IMR-90 (cell line): Measurements from ENCODE around the gene CAPN5. TPM values are rescaled to one million over a fixed set of nuclear protein-coding genes. Genes with fewer than 3 reads are reported as not detected.

Experiments
- ATAC-seq: fragments of 200-7000 bp; cut with Tn5 transposase; 2 replicates; pipeline ENCODE4 v1.9.1; 2020; ENCODE audit warnings: low read depth, mild to moderate bottlenecking, moderate library complexity
- BruUV-seq: library from RNA; stranded (reverse); fragments of 400-500 nt; replicated peaks from 2 replicates; lab custom pipeline; 2021; lab: Mats Ljungman, UMichigan
- CTCF ChIA-PET: fragments of 300-600 bp; formaldehyde crosslinking; extraction: SDS; loops from one replicate; lab custom pipeline; 2021; ENCODE audit warnings: antibody characterized with exemption; lab: Yijun Ruan, JAX
- POLR2A ChIA-PET: fragments of 300-600 bp; sonication (Branson Sonifier 250); formaldehyde crosslinking; loops from one replicate; lab custom pipeline; 2022; ENCODE audit warnings: antibody characterized with exemption; ENCODE audit not compliant: unreplicated experiment; lab: Charles Lee
- DNase-seq: peaks from one replicate; pipeline ENCODE4 v3.0.0; 2013
- H2AFZ ChIP-seq: replicated peaks from 2 replicates; pipeline ENCODE3; 2013; ENCODE audit warnings: low read length, mild to moderate bottlenecking; ENCODE audit not compliant: poor library complexity
- H2AK5ac ChIP-seq: 2 replicates; pipeline ENCODE4 v1.6.1; 2013; ENCODE audit warnings: low read depth, low read length, inconsistent platforms
- H2AK9ac ChIP-seq: replicated peaks from 2 replicates; pipeline ENCODE3; 2013; ENCODE audit warnings: mild to moderate bottlenecking, low read depth, low read length, moderate library complexity; ENCODE audit not compliant: poor library complexity
- H2BK120ac ChIP-seq: 2 replicates; pipeline ENCODE4 v1.6.1; 2013; ENCODE audit warnings: low read depth, low read length, inconsistent platforms
- H2BK15ac ChIP-seq: 3 replicates; pipeline ENCODE4 v1.6.1; 2013; ENCODE audit warnings: low read depth, low read length, inconsistent platforms
- H2BK20ac ChIP-seq: 2 replicates; pipeline ENCODE4 v1.6.1; 2013; ENCODE audit warnings: low read depth, mild to moderate bottlenecking, inconsistent platforms, low read length, moderate library complexity
- H2BK5ac ChIP-seq: 2 replicates; pipeline ENCODE4 v1.6.1; 2013; ENCODE audit warnings: mild to moderate bottlenecking, low read depth, low read length, inconsistent platforms; ENCODE audit not compliant: poor library complexity, severe bottlenecking
- H3K14ac ChIP-seq: replicated peaks from 2 replicates; pipeline ENCODE4 v1.6.1; 2013; ENCODE audit warnings: low read depth, low read length, inconsistent platforms
- H3K18ac ChIP-seq: 2 replicates; pipeline ENCODE4 v1.6.1; 2013; ENCODE audit warnings: low read depth, low read length, control low read depth
- H3K23ac ChIP-seq: 2 replicates; pipeline ENCODE4 v1.6.1; 2013; ENCODE audit warnings: low read depth, low read length, inconsistent platforms
- H3K27ac ChIP-seq: 2 replicates; pipeline ENCODE4 v1.5.1; 2013; ENCODE audit warnings: mild to moderate bottlenecking, control low read depth, low read length; ENCODE audit not compliant: insufficient read depth
- H3K27me3 ChIP-seq: 2 replicates; pipeline ENCODE4 v1.6.1; 2013; ENCODE audit warnings: low read length; ENCODE audit not compliant: control insufficient read depth, insufficient read depth
- H3K36me3 ChIP-seq: 2 replicates; pipeline ENCODE4 v1.6.1; 2013; ENCODE audit warnings: low read length, mixed read lengths; ENCODE audit not compliant: control insufficient read depth, insufficient read depth
- H3K4ac ChIP-seq: 2 replicates; pipeline ENCODE4 v1.6.1; 2013; ENCODE audit warnings: low read depth, low read length, inconsistent platforms
- H3K4me1 ChIP-seq: 2 replicates; pipeline ENCODE4 v1.6.1; 2013; ENCODE audit warnings: low read length, mixed read lengths; ENCODE audit not compliant: control insufficient read depth, insufficient read depth
- H3K4me2 ChIP-seq: 2 replicates; pipeline ENCODE4 v1.6.1; 2013; ENCODE audit warnings: low read depth, mild to moderate bottlenecking, control low read depth, low read length, moderate library complexity
- H3K4me3 ChIP-seq: 2 replicates; pipeline ENCODE4 v1.5.1; 2013; ENCODE audit warnings: low read depth, mild to moderate bottlenecking, control low read depth, low read length, moderate library complexity; ENCODE audit not compliant: insufficient read depth
- H3K56ac ChIP-seq: 2 replicates; pipeline ENCODE4 v1.6.1; 2013; ENCODE audit warnings: low read length, inconsistent platforms; ENCODE audit not compliant: insufficient read depth; ENCODE audit errors: extremely low read depth
- H3K79me1 ChIP-seq, 2 experiments: 2 replicates each; pipeline ENCODE4 v1.6.1; 2013; ENCODE audit warnings: low read length in 2 of 2, inconsistent platforms in 1 of 2, low read depth in 1 of 2
- H3K9ac ChIP-seq: 2 replicates; pipeline ENCODE4 v1.6.1; 2013; ENCODE audit warnings: low read depth, low read length, control low read depth
- H3K9me1 ChIP-seq: 2 replicates; pipeline ENCODE4 v1.6.1; 2013; ENCODE audit warnings: low read length, inconsistent platforms; ENCODE audit not compliant: insufficient read depth
- H3K9me3 ChIP-seq: 2 replicates; pipeline ENCODE4 v1.6.1; 2013; ENCODE audit warnings: low read length; ENCODE audit not compliant: control insufficient read depth, insufficient read depth
- H4K20me1 ChIP-seq: 2 replicates; pipeline ENCODE4 v1.6.1; 2013; ENCODE audit warnings: low read length, inconsistent platforms; ENCODE audit not compliant: insufficient read depth
- H4K5ac ChIP-seq: 2 replicates; pipeline ENCODE4 v1.6.1; 2013; ENCODE audit warnings: mild to moderate bottlenecking, low read depth, low read length, control low read depth
- H4K8ac ChIP-seq, 2 experiments: 2 replicates each; pipeline ENCODE4 v1.6.1; 2013; ENCODE audit warnings: low read depth in 2 of 2, low read length in 2 of 2, control low read depth in 1 of 2, inconsistent platforms in 1 of 2
- H4K91ac ChIP-seq: 2 replicates; pipeline ENCODE4 v1.6.1; 2013; ENCODE audit warnings: low read depth, low read length, inconsistent platforms; ENCODE audit not compliant: insufficient read depth
- BHLHE40 ChIP-seq: fragments of 150-350 bp; IDR thresholded peaks from 2 replicates; pipeline ENCODE4 v1.6.1; 2016; ENCODE audit warnings: mild to moderate bottlenecking, low read depth, low read length
- CEBPB ChIP-seq: IDR thresholded peaks from 2 replicates; pipeline ENCODE4 v1.6.1; 2012; ENCODE audit warnings: low read depth, low read length, improper control_type of control experiment
- CHD1 ChIP-seq: IDR thresholded peaks from 2 replicates; pipeline ENCODE4 v1.6.1; 2012; ENCODE audit warnings: low read depth, low read length, improper control_type of control experiment
- FOS ChIP-seq: fragments of 150-350 bp; IDR thresholded peaks from 2 replicates; pipeline ENCODE4 v1.6.1; 2016; ENCODE audit warnings: low read depth, low read length
- MAZ ChIP-seq: IDR thresholded peaks from 2 replicates; pipeline ENCODE4 v1.6.1; 2012; ENCODE audit warnings: low read depth, mild to moderate bottlenecking, low read length, improper control_type of control experiment, moderate library complexity, borderline replicate concordance
- MXI1 ChIP-seq: IDR thresholded peaks from 2 replicates; pipeline ENCODE4 v1.6.1; 2012; ENCODE audit warnings: low read depth, mild to moderate bottlenecking, low read length, moderate library complexity, borderline replicate concordance
- NFE2L2 ChIP-seq: fragments of 150-350 bp; IDR thresholded peaks from 2 replicates; pipeline ENCODE4 v1.6.1; 2016; ENCODE audit warnings: low read depth, mild to moderate bottlenecking, low read length
- POLR2A ChIP-seq: IDR thresholded peaks from 2 replicates; pipeline ENCODE4 v1.6.1; 2012; ENCODE audit warnings: mild to moderate bottlenecking, low read depth, low read length
- RAD21 ChIP-seq: IDR thresholded peaks from 2 replicates; pipeline ENCODE4 v1.6.1; 2012; ENCODE audit warnings: low read length, improper control_type of control experiment
- RCOR1 ChIP-seq: IDR thresholded peaks from 2 replicates; pipeline ENCODE4 v1.6.1; 2012; ENCODE audit warnings: mild to moderate bottlenecking, low read length, improper control_type of control experiment; ENCODE audit not compliant: insufficient replicate concordance
- RFX5 ChIP-seq: IDR thresholded peaks from 2 replicates; pipeline ENCODE4 v1.8.0; 2012; ENCODE audit warnings: low read depth, mild to moderate bottlenecking, low read length, moderate library complexity
- WGBS, 2 experiments: methylation state at CpG; one replicate each; pipeline versions ENCODE4 v1.1.5 to v1.1.7; 2013; ENCODE audit warnings: missing lambda C conversion rate in 2 of 2; ENCODE audit not compliant: insufficient read length in 1 of 2; ENCODE audit errors: extremely low coverage in 2 of 2; 5-methylcytosine and 5-hydroxymethylcytosine counted together
- dilution Hi-C: fragments of 300-500 bp; cut with HindIII; formaldehyde crosslinking; loops from one replicate; pipeline ENCODE4 v1.14.3; 2018; ENCODE audit warnings: low sequenced_read_pairs; ENCODE audit not compliant: unreplicated experiment
- in situ Hi-C: fragments of 300-500 bp; cut with MboI; formaldehyde crosslinking; loops from 3 replicates; pipeline ENCODE4 v1.14.3; 2019; ENCODE audit warnings: low sequenced_read_pairs, inconsistent platforms, mixed read lengths
- intact Hi-C: fragments of 100-400 bp; cut with micrococcal nuclease; formaldehyde crosslinking; loops from 2 replicates; pipeline ENCODE4 v1.10.0; 2022
- polyA plus RNA-seq, 3 experiments: library from polyadenylated mRNA; depleted of rRNA; stranded (reverse); fragments of >200 nt; gene quantifications; 2 replicates each; pipeline ENCODE4 v1.2.3, GENCODE V29; 2012; ENCODE audit warnings: low replicate concordance in 1 of 3
- total RNA-seq: library from RNA; depleted of rRNA; stranded (reverse); fragments of >200 nt; gene quantifications from 2 replicates; pipeline ENCODE4 v1.2.3, GENCODE V29; 2012
- TF ChIP-seq, protein P1 (sequence below): fragments of 150-350 bp; IDR thresholded peaks from 2 replicates; pipeline ENCODE4 v1.6.1; 2016; ENCODE audit warnings: low read depth, mild to moderate bottlenecking, low read length, moderate library complexity, borderline replicate concordance
- TF ChIP-seq, protein P2 (sequence below): fragments of 150-350 bp; IDR thresholded peaks from 2 replicates; pipeline ENCODE4 v1.6.1; 2017; ENCODE audit warnings: mild to moderate bottlenecking, antibody characterized with exemption, low read length, low read depth

The CAPN5 gene
- total and polyA plus RNA-seq, 2 of the 4 experiments (the other 2 are of a cell fraction) = 8.1 to 24.0 TPM

DNA sequence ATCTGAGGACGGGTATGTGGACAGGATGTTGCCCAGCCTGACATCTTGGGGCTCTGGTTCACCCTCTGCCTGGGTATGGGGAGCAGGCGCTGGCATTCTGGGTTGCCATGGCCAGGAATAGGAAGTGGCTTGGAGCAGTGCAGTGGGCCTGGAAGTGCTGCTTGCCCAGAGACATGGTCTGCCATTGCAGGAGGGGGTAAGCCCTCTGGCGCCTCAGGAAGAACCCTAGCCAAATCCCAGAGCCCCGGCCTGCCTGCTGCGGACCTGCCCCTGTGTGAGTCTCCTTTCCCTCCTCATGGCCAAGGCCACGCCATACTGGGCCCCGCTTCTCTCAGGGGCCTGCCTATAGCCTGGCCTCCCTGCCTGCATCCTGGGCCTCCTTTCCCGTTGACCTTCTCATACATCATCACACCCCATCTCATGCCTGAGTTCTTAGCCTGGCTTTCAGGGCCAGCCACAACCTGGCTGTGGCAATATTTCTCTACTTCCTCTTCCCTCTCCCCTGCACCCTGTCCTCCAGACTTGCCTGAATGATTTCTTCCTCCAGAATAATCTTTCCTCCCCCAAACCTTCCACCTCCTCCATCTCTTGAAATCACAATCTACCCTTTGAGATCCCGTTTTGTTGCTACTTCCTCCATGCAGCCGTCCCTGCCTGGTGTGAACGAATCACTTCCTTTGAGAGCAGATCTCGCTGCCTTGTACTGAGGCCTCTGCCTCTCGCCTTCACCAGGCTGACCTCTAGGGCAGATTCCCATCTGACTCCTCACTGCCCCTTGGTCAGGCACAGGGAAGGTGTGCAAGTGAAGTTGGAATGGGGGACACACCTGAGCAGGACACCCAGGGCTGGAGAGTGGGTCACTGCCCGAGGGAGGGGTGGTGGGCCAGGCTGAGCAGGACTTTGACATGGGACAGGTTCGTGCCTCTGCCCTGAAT, 5.2 kb downstream of the CAPN5 start:
- peak overlapping the region; percentile 66 for H2AFZ ChIP-seq

More for the DNA sequence above, 5.2 kb downstream of the CAPN5 start:
- Histone ChIP-seq H2BK5ac (peak overlapping the region; percentile 78), H3K36me3 (no peaks in the 10 kb centered on the region), H2AK9ac (peak overlapping the region; percentile 79), H3K9ac (peak overlapping the region; percentile 18; the same call in 1 of the 2 replicates), H3K79me1 (peaks cover 20 to 56% of the 10 kb centered on the region in 2 experiments; a peak in 3 of 4 replicates), H4K20me1 (peaks cover 11% of the 10 kb centered on the region), H3K4me3 (no peak overlapping the region), H4K5ac (peak overlapping the region; percentile 41), H3K4ac (peak overlapping the region; percentile 92), H4K91ac (peak overlapping the region; percentile 10; the same call in 1 of the 2 replicates), H2AK5ac (peak overlapping the region; percentile 53), H3K4me1 (peaks cover 36% of the 10 kb centered on the region), H3K56ac (no peak overlapping the region), H3K14ac (peak overlapping the region; percentile 71; the same call in 1 of the 2 replicates), H3K27me3 (no peaks in the 10 kb centered on the region), H3K18ac (peak overlapping the region; percentile 71; the same call in 1 of the 2 replicates), H2BK120ac (peak overlapping the region; percentile 42; the same call in 1 of the 2 replicates), H2BK15ac (peak overlapping the region; percentile 9; the same call in 1 of the 3 replicates), H3K23ac (peak overlapping the region; percentile 68; the same call in 1 of the 2 replicates), H2BK20ac (peak overlapping the region; percentile 57; the same call in 1 of the 2 replicates), H3K9me1 (peaks cover 22% of the 10 kb centered on the region), H3K4me2 (0 out of 2 replicates have a peak overlapping the region, but pooled peaks have one; percentile 3), H4K8ac (peak overlapping the region; percentile 11 to 61; a peak in 3 of 4 replicates), H3K9me3 (no peaks in the 10 kb centered on the region), H3K27ac (peak overlapping the region; percentile 80)
- no peak for ATAC-seq
- DNase-seq = peak; percentile 37
- intact Hi-C loops = loop anchor here (2.0 kb wide), 1 partner anchor 25 kb away; no protein-coding TSS in a partner anchor
- CTCF ChIA-PET = interaction anchor here (2.0 kb wide), 1 partner anchor 19 kb away, joined by 12 read pairs; no protein-coding TSS in a partner anchor
- WGBS, 2 experiments = 75% methylated on average over 8 of the region's 15 CpGs; no CpG with 5 or more reads in 1 of the 2 experiments
- no TSS peak for BruUV-seq
- POLR2A ChIA-PET = no interaction called here
- TF ChIP-seq RFX5 = no peak
- no peak for TF ChIP-seq CEBPB
- no peak for TF ChIP-seq NFE2L2
- no peak for TF ChIP-seq MAZ
- TF ChIP-seq, protein P1, sequence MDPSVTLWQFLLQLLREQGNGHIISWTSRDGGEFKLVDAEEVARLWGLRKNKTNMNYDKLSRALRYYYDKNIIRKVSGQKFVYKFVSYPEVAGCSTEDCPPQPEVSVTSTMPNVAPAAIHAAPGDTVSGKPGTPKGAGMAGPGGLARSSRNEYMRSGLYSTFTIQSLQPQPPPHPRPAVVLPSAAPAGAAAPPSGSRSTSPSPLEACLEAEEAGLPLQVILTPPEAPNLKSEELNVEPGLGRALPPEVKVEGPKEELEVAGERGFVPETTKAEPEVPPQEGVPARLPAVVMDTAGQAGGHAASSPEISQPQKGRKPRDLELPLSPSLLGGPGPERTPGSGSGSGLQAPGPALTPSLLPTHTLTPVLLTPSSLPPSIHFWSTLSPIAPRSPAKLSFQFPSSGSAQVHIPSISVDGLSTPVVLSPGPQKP = no peak
- TF ChIP-seq CHD1 = no peak
- TF ChIP-seq RCOR1 = no peak
- no peak for TF ChIP-seq POLR2A
- TF ChIP-seq FOS = no peak
- TF ChIP-seq BHLHE40 = no peak
- TF ChIP-seq, protein P2, sequence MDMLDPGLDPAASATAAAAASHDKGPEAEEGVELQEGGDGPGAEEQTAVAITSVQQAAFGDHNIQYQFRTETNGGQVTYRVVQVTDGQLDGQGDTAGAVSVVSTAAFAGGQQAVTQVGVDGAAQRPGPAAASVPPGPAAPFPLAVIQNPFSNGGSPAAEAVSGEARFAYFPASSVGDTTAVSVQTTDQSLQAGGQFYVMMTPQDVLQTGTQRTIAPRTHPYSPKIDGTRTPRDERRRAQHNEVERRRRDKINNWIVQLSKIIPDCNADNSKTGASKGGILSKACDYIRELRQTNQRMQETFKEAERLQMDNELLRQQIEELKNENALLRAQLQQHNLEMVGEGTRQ = no peak
- TF ChIP-seq RAD21 = no peak
- TF ChIP-seq MXI1 = no peak
- dilution Hi-C loops = no loop called here
- in situ Hi-C loops = no loop called here
